Subcutaneous abdominal adipose tissue (tissue), 5 donors: Measurements from ENCODE around the gene CHD5.

ENCODE experiments used
- H3K27ac ChIP-seq: one replicate; pipeline ENCODE4 v1.7.0; 2013; ENCODE audit warnings: low read depth, mild to moderate bottlenecking, inconsistent platforms, low read length, moderate library complexity
- H3K27me3 ChIP-seq, 5 donors: one replicate each; pipeline ENCODE4 v1.7.0; 2013; ENCODE audit warnings: low read length in 5 of 5, inconsistent platforms in 1 of 5; ENCODE audit not compliant: control insufficient read depth in 5 of 5, insufficient read depth in 4 of 5
- H3K36me3 ChIP-seq, 5 donors: one replicate each; pipeline ENCODE4 v1.7.0; 2013; ENCODE audit warnings: low read length in 5 of 5; ENCODE audit not compliant: control insufficient read depth in 5 of 5, insufficient read depth in 5 of 5
- H3K4me1 ChIP-seq, 5 donors: one replicate each; pipeline ENCODE4 v1.7.0; 2013; ENCODE audit warnings: low read length in 5 of 5, mild to moderate bottlenecking in 3 of 5, moderate library complexity in 1 of 5; ENCODE audit not compliant: control insufficient read depth in 5 of 5, insufficient read depth in 5 of 5
- H3K4me3 ChIP-seq, 5 donors: one replicate each; pipeline ENCODE4 v1.7.0; 2013; ENCODE audit warnings: low read length in 5 of 5, low read depth in 1 of 5
- H3K9ac ChIP-seq, 5 donors: one replicate each; pipeline ENCODE4 v1.7.0; 2013; ENCODE audit warnings: low read length in 5 of 5, mild to moderate bottlenecking in 4 of 5, moderate library complexity in 3 of 5
- H3K9me3 ChIP-seq, 5 donors: one replicate each; pipeline ENCODE4 v1.7.0; 2013; ENCODE audit warnings: low read length in 5 of 5; ENCODE audit not compliant: control insufficient read depth in 5 of 5
- donor health status: healthy.
- donor health status: healthy.
- donor health status: healthy.
- donor health status: healthy.
- donor health status: healthy.

The CHD5 gene

DNA sequence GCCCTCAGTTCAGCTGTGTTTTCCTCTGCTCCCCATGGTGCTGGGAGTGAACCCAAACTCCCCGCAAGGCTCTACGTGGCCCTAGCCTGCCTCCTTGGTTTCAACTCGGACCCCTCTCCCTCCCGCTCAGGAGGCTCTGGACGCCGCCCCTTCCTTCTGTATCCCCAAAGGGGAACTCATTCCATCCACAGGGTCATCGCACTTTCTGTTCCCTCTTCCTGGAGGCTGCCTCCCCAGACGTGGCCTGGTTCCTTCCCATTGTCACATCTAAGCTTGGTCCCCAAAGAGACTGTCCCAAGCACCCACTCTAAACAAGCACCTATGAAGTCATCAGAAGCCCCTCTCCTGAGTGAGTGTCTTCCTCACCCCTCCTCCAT is 123.6 kb downstream of the CHD5 start:
- no peak overlapping the region for H3K27ac ChIP-seq

DNA sequence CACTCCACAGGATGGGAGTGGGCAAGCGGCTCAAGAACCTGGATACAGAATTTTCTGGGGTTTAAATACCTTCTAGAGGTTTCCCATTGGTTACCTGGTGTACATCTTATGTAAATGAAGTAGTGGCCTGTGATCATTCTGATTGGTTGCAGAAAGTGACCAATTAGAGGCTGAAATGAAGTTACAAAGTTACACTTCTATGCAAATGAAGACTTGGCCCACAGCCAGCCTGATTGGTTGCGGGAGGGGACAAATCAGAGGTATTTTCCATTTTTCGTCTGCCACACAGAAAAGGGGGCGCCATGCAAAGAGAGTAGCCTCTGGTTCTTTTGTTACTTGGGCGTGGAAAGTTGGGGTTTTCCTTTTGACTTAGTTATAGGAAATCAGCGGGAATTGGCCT is 125.5 kb downstream of the CHD5 start:
- no peaks in the 10 kb centered on the region for H3K9me3 ChIP-seq
- no peak overlapping the region for H3K27ac ChIP-seq
- peaks cover 0 to 30% (median 13%) of the 10 kb centered on the region in 5 donors for H3K4me1 ChIP-seq
- peaks cover 0 to 2% (median 0%) of the 10 kb centered on the region in 5 donors for H3K27me3 ChIP-seq
- no peak overlapping the region for H3K4me3 ChIP-seq
- H3K9ac ChIP-seq: no peak overlapping the region
- peaks cover 0 to 10% (median 0%) of the 10 kb centered on the region in 5 donors for H3K36me3 ChIP-seq

More for the DNA sequence above, 123.6 kb downstream of the CHD5 start:
- peaks cover 0 to 34% (median 13%) of the 10 kb centered on the region in 5 donors for H3K4me1 ChIP-seq
- H3K9me3 ChIP-seq: no peaks in the 10 kb centered on the region
- no peak overlapping the region for H3K4me3 ChIP-seq
- no peak overlapping the region for H3K9ac ChIP-seq
- H3K36me3 ChIP-seq: peaks cover 0 to 5% (median 0%) of the 10 kb centered on the region in 5 donors
- peaks cover 0 to 8% (median 7%) of the 10 kb centered on the region in 5 donors for H3K27me3 ChIP-seq

DNA sequence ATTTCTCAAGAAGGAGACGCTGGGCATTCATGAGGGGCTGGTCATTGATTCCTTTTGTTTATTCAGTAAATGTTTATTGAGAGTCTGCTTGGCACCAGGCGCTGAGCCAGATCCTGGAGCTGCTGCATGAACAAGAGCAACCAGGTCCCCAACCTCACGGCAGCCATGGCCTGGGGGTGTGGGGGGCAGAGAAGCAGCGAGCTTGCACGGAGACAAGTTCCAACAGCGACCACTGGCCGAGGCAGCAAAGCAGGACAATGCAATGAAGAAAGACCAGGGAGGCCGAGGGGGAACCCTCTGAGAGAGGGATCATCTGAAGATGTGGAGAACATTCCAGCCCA is 126.9 kb downstream of the CHD5 start:
- peaks cover 0 to 2% (median 0%) of the 10 kb centered on the region in 5 donors for H3K27me3 ChIP-seq
- no peaks in the 10 kb centered on the region for H3K9me3 ChIP-seq
- no peak overlapping the region for H3K4me3 ChIP-seq
- peaks cover 0 to 16% (median 6%) of the 10 kb centered on the region in 5 donors for H3K4me1 ChIP-seq
- no peak overlapping the region for H3K9ac ChIP-seq
- H3K36me3 ChIP-seq: peaks cover 0 to 18% (median 0%) of the 10 kb centered on the region in 5 donors
- H3K27ac ChIP-seq: no peak overlapping the region

DNA sequence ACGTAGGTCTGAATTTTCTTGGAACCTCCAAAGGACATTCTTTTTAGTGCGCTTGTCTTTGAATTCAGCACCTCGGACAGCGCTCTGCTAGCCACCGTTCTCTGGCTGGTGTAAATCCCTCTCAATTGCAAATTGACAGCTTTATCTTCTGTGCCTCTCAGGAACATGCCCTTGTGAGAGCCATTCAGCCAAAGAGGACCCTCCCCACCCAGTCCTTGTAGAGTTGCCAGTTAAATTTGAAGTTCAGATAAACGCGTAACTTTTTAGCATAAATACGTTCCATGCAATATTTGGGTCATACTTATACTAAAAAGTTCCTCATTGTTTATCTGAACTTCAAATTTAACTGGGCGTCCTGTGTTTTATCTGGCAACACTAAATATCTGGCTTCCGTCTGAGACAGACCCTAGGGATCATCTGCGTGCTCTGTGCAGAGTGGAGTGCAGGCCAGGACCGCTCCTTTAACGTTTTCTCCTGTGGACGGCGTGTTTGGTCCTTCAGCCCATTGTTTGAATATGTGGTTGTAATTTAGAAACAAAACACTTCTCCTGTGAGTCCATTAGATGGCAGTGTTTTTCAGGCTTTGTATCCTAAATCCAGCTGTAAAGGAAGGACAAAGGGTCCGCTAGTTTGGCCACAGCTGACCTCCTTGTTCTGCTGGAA is 127.4 kb downstream of the CHD5 start:
- no peak overlapping the region for H3K27ac ChIP-seq
- H3K27me3 ChIP-seq: peaks cover 0 to 2% (median 0%) of the 10 kb centered on the region in 5 donors
- H3K9me3 ChIP-seq: no peaks in the 10 kb centered on the region
- H3K9ac ChIP-seq: no peak overlapping the region
- H3K4me3 ChIP-seq: no peak overlapping the region
- peaks cover 0 to 11% (median 6%) of the 10 kb centered on the region in 5 donors for H3K4me1 ChIP-seq
- H3K36me3 ChIP-seq: peaks cover 0 to 22% (median 0%) of the 10 kb centered on the region in 5 donors
